Inferior parietal cortex (tissue), 1 donor: ENCODE measurements around the gene RIOK3.

ENCODE experiments used
- DNase-seq: peaks from one replicate; pipeline ENCODE4 v3.0.0-alpha.2; 2016; ENCODE audit errors: extremely low spot score

Gene RIOK3

GRCh38 chr18:23528580-23529472 is 75.7 kb downstream of the RIOK3 start:
- DNase-seq = no peak

GRCh38 chr18:23529604-23530003 is 76.5 kb downstream of the RIOK3 start:
- DNase-seq = no peak

GRCh38 chr18:23530195-23530594 is 77.1 kb downstream of the RIOK3 start:
- DNase-seq = no peak

GRCh38 chr18:23531912-23532311 is 78.8 kb downstream of the RIOK3 start:
- no peak for DNase-seq
